ENCODE data around the gene FBXL16.
A peak's percentile ranks its signal among the peaks of the same experiment; 100 is the strongest.

GRCh38 chr16:667780-668518 lies 37.7 kb downstream of the FBXL16 start, which contains the start of gene RHOT2:
- TF ChIP-seq CTCF (IDR thresholded peaks at IDR 0.05) = peak; percentile 93
- TF ChIP-seq EZH2phosphoT487 (IDR thresholded peaks at IDR 0.05) = no peak
